Neural cell (in vitro differentiated cells): ENCODE results near the gene RPS6KA2. TPM values are rescaled to one million over a fixed set of nuclear protein-coding genes. Genes with fewer than 3 reads are reported as not detected.

ENCODE experiments used
- H2AFZ ChIP-seq: fragments of 200-600, 300-800 bp; sonication (generic), shearing (Covaris generic); 2 replicates; pipeline ENCODE4 v1.6.0; 2014; ENCODE audit warnings: low read depth, mild to moderate bottlenecking, antibody characterized with exemption, low read length, moderate library complexity
- H3F3A ChIP-seq: fragments of 200-600 bp; shearing (Covaris generic); 2 replicates; pipeline ENCODE4 v1.6.1; 2016; ENCODE audit warnings: mild to moderate bottlenecking, moderate library complexity, mixed read lengths, antibody characterized with exemption, low read length; ENCODE audit not compliant: insufficient read depth, poor library complexity, severe bottlenecking
- H3K27ac ChIP-seq: fragments of 200-600, 300-800 bp; sonication (generic), shearing (Covaris generic); 2 replicates; pipeline ENCODE4 v1.5.1; 2014; ENCODE audit warnings: mild to moderate bottlenecking, low read length, moderate library complexity
- H3K27me3 ChIP-seq: fragments of 300-800, 200-600 bp; sonication (generic), shearing (Covaris generic); 2 replicates; pipeline ENCODE4 v1.6.0; 2014; ENCODE audit warnings: mild to moderate bottlenecking, low read depth, low read length, moderate library complexity; ENCODE audit not compliant: insufficient read depth
- H3K36me3 ChIP-seq: fragments of 300-800, 200-600 bp; sonication (generic), shearing (Covaris generic); 2 replicates; pipeline ENCODE4 v1.5.1; 2014; ENCODE audit warnings: mild to moderate bottlenecking, antibody characterized with exemption, low read length, moderate library complexity; ENCODE audit not compliant: insufficient read depth
- H3K4me2 ChIP-seq: fragments of 300-800, 200-600 bp; sonication (generic), shearing (Covaris generic); 2 replicates; pipeline ENCODE4 v1.6.0; 2014; ENCODE audit warnings: mild to moderate bottlenecking, low read length
- H3K4me3 ChIP-seq: fragments of 300-800, 200-600 bp; sonication (generic), shearing (Covaris generic); 2 replicates; pipeline ENCODE4 v1.5.1; 2014; ENCODE audit warnings: mild to moderate bottlenecking, low read length, moderate library complexity
- H3K79me2 ChIP-seq: fragments of 200-600 bp; shearing (Covaris generic); replicated peaks from 2 replicates; pipeline ENCODE4 v1.6.0; 2014; ENCODE audit warnings: mild to moderate bottlenecking, low read length, moderate library complexity; ENCODE audit not compliant: insufficient read depth
- H3K9ac ChIP-seq: fragments of 300-800, 200-600 bp; sonication (generic), shearing (Covaris generic); 2 replicates; pipeline ENCODE4 v1.6.1; 2016; ENCODE audit warnings: mild to moderate bottlenecking, low read length, mixed read lengths
- H3K9me2 ChIP-seq: fragments of 200-600 bp; shearing (Covaris generic); 2 replicates; pipeline ENCODE4 v1.6.1; 2016; ENCODE audit warnings: mild to moderate bottlenecking, low read length, mixed read lengths; ENCODE audit not compliant: insufficient read depth
- H3K9me3 ChIP-seq: fragments of 200-600, 300-800 bp; sonication (generic), shearing (Covaris generic); 2 replicates; pipeline ENCODE4 v1.6.1; 2016; ENCODE audit warnings: mild to moderate bottlenecking, mixed run types, low read length, moderate library complexity, mixed read lengths
- H4K20me1 ChIP-seq: fragments of 200-600 bp; shearing (Covaris generic); 2 replicates; pipeline ENCODE4 v1.6.1; 2016; ENCODE audit warnings: mild to moderate bottlenecking, mixed run types; ENCODE audit not compliant: insufficient read depth
- EP300 ChIP-seq: fragments of 450-650 bp; conservative IDR thresholded peaks from 2 replicates; pipeline ENCODE4 v1.6.1; 2014; ENCODE audit warnings: antibody characterized with exemption, mild to moderate bottlenecking, moderate library complexity; ENCODE audit not compliant: poor library complexity, severe bottlenecking
- EZH2 ChIP-seq: fragments of 200-600, 300-800 bp; shearing (Covaris generic), sonication (generic); IDR thresholded peaks from 2 replicates; pipeline ENCODE4 v1.6.1; 2014; ENCODE audit warnings: antibody characterized with exemption, low read length, borderline replicate concordance, mild to moderate bottlenecking; ENCODE audit not compliant: insufficient read depth, poor library complexity, severe bottlenecking
- MXI1 ChIP-seq: fragments of 450-650 bp; conservative IDR thresholded peaks from 2 replicates; pipeline ENCODE4 v1.6.1; 2014; ENCODE audit warnings: antibody characterized with exemption, mild to moderate bottlenecking; ENCODE audit not compliant: poor library complexity, severe bottlenecking
- POLR2AphosphoS5 ChIP-seq: IDR thresholded peaks from 2 replicates; pipeline ENCODE4 v1.6.1; 2012
- RAD21 ChIP-seq: fragments of 450-650 bp; conservative IDR thresholded peaks from 2 replicates; pipeline ENCODE4 v1.6.1; 2014; ENCODE audit warnings: antibody characterized with exemption, mild to moderate bottlenecking, moderate library complexity
- SMC3 ChIP-seq: fragments of 450-650 bp; conservative IDR thresholded peaks from 2 replicates; pipeline ENCODE4 v1.6.1; 2014; ENCODE audit warnings: antibody characterized with exemption, mild to moderate bottlenecking, moderate library complexity; ENCODE audit not compliant: poor library complexity
- TAF1 ChIP-seq: IDR thresholded peaks from 2 replicates; pipeline ENCODE4 v1.6.1; 2012; ENCODE audit warnings: low read depth
- polyA plus RNA-seq: library from polyadenylated mRNA; depleted of rRNA; stranded (reverse); fragments of >200 nt; gene quantifications from 2 replicates; pipeline ENCODE4 v1.2.3, GENCODE V29; 2014
- TF ChIP-seq, protein P1 (sequence below): fragments of 450-650 bp; IDR thresholded peaks from 2 replicates; pipeline ENCODE4 v1.5.1; 2014; ENCODE audit warnings: antibody characterized with exemption, mild to moderate bottlenecking, moderate library complexity; ENCODE audit not compliant: poor library complexity, severe bottlenecking
- TF ChIP-seq, protein P2 (sequence below): IDR thresholded peaks from 2 replicates; pipeline ENCODE4 v1.6.1; 2012; ENCODE audit warnings: borderline replicate concordance

RPS6KA2 gene
- polyA plus RNA-seq, 1 donor from 2014 or later, result 34.3 TPM

DNA sequence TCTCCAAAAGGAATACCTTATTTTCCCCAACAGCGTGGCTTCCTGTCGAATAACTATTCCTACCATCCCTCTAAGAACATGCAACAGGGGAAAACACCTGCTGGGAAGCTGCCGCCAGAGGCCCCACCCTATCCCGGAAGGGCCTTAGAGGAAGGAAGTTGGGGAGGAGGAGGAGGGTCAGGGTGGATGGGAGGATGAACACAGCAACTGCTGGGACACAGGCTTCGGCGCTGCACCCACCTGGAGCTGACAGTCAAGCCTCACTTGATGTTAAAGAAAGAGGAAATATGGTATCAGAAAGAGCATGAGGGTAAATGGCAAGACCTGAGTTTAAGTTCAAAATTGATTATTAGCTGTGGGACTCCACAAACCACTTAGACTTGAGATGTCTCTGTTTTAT, 36.5 kb upstream of the RPS6KA2 start:
- Histone ChIP-seq H3K4me2 (no peak overlapping the region), H3K9ac (no peak overlapping the region), H3K27ac (no peak overlapping the region), H3K79me2 (no peaks in the 10 kb centered on the region), H4K20me1 (no peaks in the 10 kb centered on the region), H3F3A (no peaks in the 10 kb centered on the region), H3K9me3 (no peaks in the 10 kb centered on the region), H3K27me3 (no peaks in the 10 kb centered on the region), H3K36me3 (no peaks in the 10 kb centered on the region), H3K9me2 (no peaks in the 10 kb centered on the region), H2AFZ (no peak overlapping the region), H3K4me3 (no peak overlapping the region)
- no peak for TF ChIP-seq EZH2
- TF ChIP-seq, protein P1, sequence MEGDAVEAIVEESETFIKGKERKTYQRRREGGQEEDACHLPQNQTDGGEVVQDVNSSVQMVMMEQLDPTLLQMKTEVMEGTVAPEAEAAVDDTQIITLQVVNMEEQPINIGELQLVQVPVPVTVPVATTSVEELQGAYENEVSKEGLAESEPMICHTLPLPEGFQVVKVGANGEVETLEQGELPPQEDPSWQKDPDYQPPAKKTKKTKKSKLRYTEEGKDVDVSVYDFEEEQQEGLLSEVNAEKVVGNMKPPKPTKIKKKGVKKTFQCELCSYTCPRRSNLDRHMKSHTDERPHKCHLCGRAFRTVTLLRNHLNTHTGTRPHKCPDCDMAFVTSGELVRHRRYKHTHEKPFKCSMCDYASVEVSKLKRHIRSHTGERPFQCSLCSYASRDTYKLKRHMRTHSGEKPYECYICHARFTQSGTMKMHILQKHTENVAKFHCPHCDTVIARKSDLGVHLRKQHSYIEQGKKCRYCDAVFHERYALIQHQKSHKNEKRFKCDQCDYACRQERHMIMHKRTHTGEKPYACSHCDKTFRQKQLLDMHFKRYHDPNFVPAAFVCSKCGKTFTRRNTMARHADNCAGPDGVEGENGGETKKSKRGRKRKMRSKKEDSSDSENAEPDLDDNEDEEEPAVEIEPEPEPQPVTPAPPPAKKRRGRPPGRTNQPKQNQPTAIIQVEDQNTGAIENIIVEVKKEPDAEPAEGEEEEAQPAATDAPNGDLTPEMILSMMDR, result no peak
- TF ChIP-seq MXI1, result no peak
- TF ChIP-seq EP300, result no peak
- TF ChIP-seq TAF1, result no peak
- no peak for TF ChIP-seq RAD21
- TF ChIP-seq, protein P2, sequence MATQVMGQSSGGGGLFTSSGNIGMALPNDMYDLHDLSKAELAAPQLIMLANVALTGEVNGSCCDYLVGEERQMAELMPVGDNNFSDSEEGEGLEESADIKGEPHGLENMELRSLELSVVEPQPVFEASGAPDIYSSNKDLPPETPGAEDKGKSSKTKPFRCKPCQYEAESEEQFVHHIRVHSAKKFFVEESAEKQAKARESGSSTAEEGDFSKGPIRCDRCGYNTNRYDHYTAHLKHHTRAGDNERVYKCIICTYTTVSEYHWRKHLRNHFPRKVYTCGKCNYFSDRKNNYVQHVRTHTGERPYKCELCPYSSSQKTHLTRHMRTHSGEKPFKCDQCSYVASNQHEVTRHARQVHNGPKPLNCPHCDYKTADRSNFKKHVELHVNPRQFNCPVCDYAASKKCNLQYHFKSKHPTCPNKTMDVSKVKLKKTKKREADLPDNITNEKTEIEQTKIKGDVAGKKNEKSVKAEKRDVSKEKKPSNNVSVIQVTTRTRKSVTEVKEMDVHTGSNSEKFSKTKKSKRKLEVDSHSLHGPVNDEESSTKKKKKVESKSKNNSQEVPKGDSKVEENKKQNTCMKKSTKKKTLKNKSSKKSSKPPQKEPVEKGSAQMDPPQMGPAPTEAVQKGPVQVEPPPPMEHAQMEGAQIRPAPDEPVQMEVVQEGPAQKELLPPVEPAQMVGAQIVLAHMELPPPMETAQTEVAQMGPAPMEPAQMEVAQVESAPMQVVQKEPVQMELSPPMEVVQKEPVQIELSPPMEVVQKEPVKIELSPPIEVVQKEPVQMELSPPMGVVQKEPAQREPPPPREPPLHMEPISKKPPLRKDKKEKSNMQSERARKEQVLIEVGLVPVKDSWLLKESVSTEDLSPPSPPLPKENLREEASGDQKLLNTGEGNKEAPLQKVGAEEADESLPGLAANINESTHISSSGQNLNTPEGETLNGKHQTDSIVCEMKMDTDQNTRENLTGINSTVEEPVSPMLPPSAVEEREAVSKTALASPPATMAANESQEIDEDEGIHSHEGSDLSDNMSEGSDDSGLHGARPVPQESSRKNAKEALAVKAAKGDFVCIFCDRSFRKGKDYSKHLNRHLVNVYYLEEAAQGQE, result no peak
- TF ChIP-seq POLR2AphosphoS5, result no peak
- TF ChIP-seq SMC3, result no peak

DNA sequence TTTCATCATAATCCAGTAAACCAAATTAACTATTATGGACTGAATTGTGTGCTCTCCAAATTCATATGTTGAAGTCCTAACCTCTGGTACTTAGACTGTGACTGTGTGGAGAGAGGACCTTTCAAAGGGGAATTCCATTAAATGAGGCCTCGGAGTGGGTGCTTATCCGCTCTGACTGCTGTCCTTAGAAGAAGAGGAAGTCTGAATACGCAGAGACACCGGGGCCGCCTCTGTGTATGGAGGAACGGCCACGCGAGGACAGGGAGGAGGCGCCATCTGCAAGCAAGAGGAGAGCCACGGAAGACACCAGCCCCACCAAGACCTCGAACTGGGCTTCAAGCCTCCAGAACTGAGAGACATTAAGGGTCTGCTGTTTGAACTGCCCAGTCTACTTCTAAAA, 35.6 kb upstream of the RPS6KA2 start:
- Histone ChIP-seq H3K9me3 (no peaks in the 10 kb centered on the region), H3K36me3 (no peaks in the 10 kb centered on the region), H3K4me2 (no peak overlapping the region), H2AFZ (no peak overlapping the region), H3K27me3 (no peaks in the 10 kb centered on the region), H3K79me2 (no peaks in the 10 kb centered on the region), H3K9ac (no peak overlapping the region), H3K27ac (no peak overlapping the region), H4K20me1 (no peaks in the 10 kb centered on the region), H3K4me3 (no peak overlapping the region), H3K9me2 (no peaks in the 10 kb centered on the region), H3F3A (no peaks in the 10 kb centered on the region)
- TF ChIP-seq TAF1 (no peak), MXI1 (no peak), RAD21 (no peak), SMC3 (no peak), EZH2 (no peak), POLR2AphosphoS5 (no peak), EP300 (no peak)
- TF ChIP-seq, protein P1, result no peak
